PC-3 (cell line): ENCODE data around the gene IL3. TPM values are rescaled to one million over a fixed set of nuclear protein-coding genes. Genes with fewer than 3 reads are reported as not detected.
"Not testable (repeated sequence)": the region's sequence is repeated elsewhere in the genome, so short reads cannot be mapped to it uniquely, and the experiment has no call there.

Experiments used
- ATAC-seq: fragments of 200-7000 bp; cut with Tn5 transposase; 2 replicates; pipeline ENCODE4 v1.9.1; 2020; ENCODE audit warnings: mild to moderate bottlenecking, moderate library complexity
- BruUV-seq: library from RNA; stranded (reverse); fragments of 400-500 nt; replicated peaks from 2 replicates; lab custom pipeline; 2021; lab: Mats Ljungman, UMichigan
- CTCF ChIA-PET: fragments of 300-600 bp; sonication (Branson Sonifier 250); formaldehyde crosslinking; loops from one replicate; lab custom pipeline; 2022; ENCODE audit warnings: antibody characterized with exemption; lab: Charles Lee
- POLR2A ChIA-PET: fragments of 300-600 bp; sonication (Branson Sonifier 250); formaldehyde crosslinking; loops from one replicate; lab custom pipeline; 2022; ENCODE audit warnings: antibody characterized with exemption; ENCODE audit not compliant: unreplicated experiment; lab: Charles Lee
- DNase-seq: peaks from one replicate; pipeline ENCODE4 v3.0.0-alpha.2; 2015
- H2AFZ ChIP-seq: fragments of 300-600 bp; sonication (generic); 2 replicates; pipeline ENCODE4 v1.6.0; 2016; ENCODE audit warnings: antibody characterized with exemption, low read length
- H3F3A ChIP-seq: fragments of 300-600 bp; sonication (generic); one replicate; pipeline ENCODE4 v1.6.0; 2017; ENCODE audit warnings: antibody characterized with exemption, low read length, control low read depth, mild to moderate bottlenecking; ENCODE audit not compliant: unreplicated experiment
- H3K27ac ChIP-seq: fragments of 300-600 bp; sonication (generic); 2 replicates; pipeline ENCODE4 v1.5.1; 2016; ENCODE audit warnings: mild to moderate bottlenecking, low read length
- H3K27me3 ChIP-seq: fragments of 300-600 bp; sonication (generic); 2 replicates; pipeline ENCODE4 v1.6.1; 2016; ENCODE audit warnings: low read length, mixed read lengths
- H3K36me3 ChIP-seq: fragments of 300-600 bp; sonication (generic); 2 replicates; pipeline ENCODE4 v1.6.1; 2016; ENCODE audit warnings: low read depth, mixed run types, low read length, mixed read lengths
- H3K4me1 ChIP-seq: fragments of 300-600 bp; sonication (generic); 2 replicates; pipeline ENCODE4 v1.5.1; 2016; ENCODE audit warnings: low read length; ENCODE audit not compliant: insufficient read depth
- H3K4me2 ChIP-seq: fragments of 300-600 bp; sonication (generic); 2 replicates; pipeline ENCODE4 v1.6.0; 2016; ENCODE audit warnings: low read length
- H3K4me3 ChIP-seq: fragments of 300-600 bp; sonication (generic); 2 replicates; pipeline ENCODE4 v1.5.1; 2016; ENCODE audit warnings: mild to moderate bottlenecking, low read length, mixed read lengths
- H3K79me2 ChIP-seq: fragments of 300-600 bp; sonication (generic); 2 replicates; pipeline ENCODE4 v1.6.1; 2017; ENCODE audit warnings: low read length, mixed read lengths
- H3K9ac ChIP-seq: fragments of 300-600 bp; sonication (generic); 2 replicates; pipeline ENCODE4 v1.6.0; 2016; ENCODE audit warnings: mild to moderate bottlenecking, low read length
- H3K9me2 ChIP-seq: fragments of 300-600 bp; sonication (generic); replicated peaks from 2 replicates; pipeline ENCODE4 v1.6.1; 2016; ENCODE audit warnings: mixed run types, low read length, mixed read lengths
- H3K9me3 ChIP-seq: fragments of 300-600 bp; sonication (generic); 2 replicates; pipeline ENCODE4 v1.6.1; 2016; ENCODE audit warnings: low read length, mixed read lengths
- H4K20me1 ChIP-seq: fragments of 300-600 bp; sonication (generic); 2 replicates; pipeline ENCODE4 v1.6.1; 2016; ENCODE audit warnings: low read length, mixed read lengths
- CTCF ChIP-seq: fragments of 300-600 bp; sonication (generic); conservative IDR thresholded peaks from 2 replicates; pipeline ENCODE4 v1.5.1; 2017; ENCODE audit warnings: antibody characterized with exemption, low read depth, mild to moderate bottlenecking, low read length
- EZH2 ChIP-seq: fragments of 300-600 bp; sonication (generic); IDR thresholded peaks from one replicate; pipeline ENCODE4 v1.6.1; 2017; ENCODE audit warnings: antibody characterized with exemption, mild to moderate bottlenecking, low read length; ENCODE audit not compliant: unreplicated experiment
- EZH2phosphoT487 ChIP-seq: fragments of 300-600 bp; sonication (generic); IDR thresholded peaks from 2 replicates; pipeline ENCODE4 v1.6.1; 2018; ENCODE audit warnings: mild to moderate bottlenecking, antibody characterized with exemption, low read length, borderline replicate concordance
- intact Hi-C: fragments of 100-400 bp; cut with micrococcal nuclease; formaldehyde crosslinking; loops from 2 replicates; pipeline ENCODE4 v1.9.0; 2023
- total RNA-seq: library from RNA; depleted of rRNA; stranded (reverse); fragments of >200 nt; gene quantifications from 2 replicates; pipeline ENCODE4 v1.2.3, GENCODE V29; 2014

Gene IL3
- total RNA-seq, 1 experiment from 2014 or later, result not detected

- H3K9me2 ChIP-seq, H3K9me3 ChIP-seq, H3K27ac ChIP-seq, H3K4me2 ChIP-seq, H3K79me2 ChIP-seq, ATAC-seq, CTCF ChIA-PET, DNase-seq, H3K36me3 ChIP-seq, BruUV-seq, POLR2A ChIA-PET, H3K27me3 ChIP-seq, intact Hi-C loops, H2AFZ ChIP-seq, H3K4me3 ChIP-seq, H3F3A ChIP-seq, H4K20me1 ChIP-seq, H3K9ac ChIP-seq: not testable (repeated sequence)
- H3K4me1 ChIP-seq, result peaks cover 13% of the 10 kb centered on the region
Measured at GRCh38 chr5:132108957-132109356, 48.5 kb downstream of the IL3 start.

GRCh38 chr5:132109494-132110053 lies 49.1 kb downstream of the IL3 start:
- Histone ChIP-seq H3K4me2 (no peak overlapping the region), H3K9ac (no peak overlapping the region), H3K4me3 (no peak overlapping the region), H3K4me1 (peaks cover 7% of the 10 kb centered on the region), H3K9me2 (no peaks in the 10 kb centered on the region), H3K79me2 (no peaks in the 10 kb centered on the region), H3K36me3 (no peaks in the 10 kb centered on the region), H3K27ac (no peak overlapping the region), H3F3A (no peaks in the 10 kb centered on the region), H4K20me1 (no peaks in the 10 kb centered on the region), H2AFZ (no peak overlapping the region), H3K9me3 (no peaks in the 10 kb centered on the region), H3K27me3 (no peaks in the 10 kb centered on the region)
- intact Hi-C loops, result no loop called here
- ChIA-PET POLR2A (no interaction called here), CTCF (no interaction called here)
- no peak for ATAC-seq
- no TSS peak for BruUV-seq
- no peak for DNase-seq
- no peak for TF ChIP-seq EZH2phosphoT487
- no peak for TF ChIP-seq CTCF
- no peak for TF ChIP-seq EZH2

GRCh38 chr5:132110195-132110594 lies 49.7 kb downstream of the IL3 start:
- intact Hi-C loops, result no loop called here
- Histone ChIP-seq H3K9me2 (no peaks in the 10 kb centered on the region), H3K36me3 (no peaks in the 10 kb centered on the region), H3K4me3 (no peak overlapping the region), H3K9me3 (no peaks in the 10 kb centered on the region), H3F3A (no peaks in the 10 kb centered on the region), H4K20me1 (no peaks in the 10 kb centered on the region), H3K4me2 (no peak overlapping the region), H3K4me1 (peaks cover 1% of the 10 kb centered on the region; the same call in 1 of the 2 replicates), H3K9ac (no peak overlapping the region), H3K27me3 (no peaks in the 10 kb centered on the region), H2AFZ (no peak overlapping the region), H3K27ac (no peak overlapping the region), H3K79me2 (no peaks in the 10 kb centered on the region)
- DNase-seq, result no peak
- no peak for ATAC-seq
- BruUV-seq, result no TSS peak
- POLR2A ChIA-PET, result no interaction called here
- TF ChIP-seq EZH2phosphoT487 (no peak), CTCF (no peak), EZH2 (no peak)
- CTCF ChIA-PET, result interaction anchor here (0.8 kb wide), 1 partner anchor 32 kb away, joined by 3 read pairs; no protein-coding TSS in a partner anchor
